SK-N-MC (cell line): ENCODE measurements around the gene SLC22A17.
A peak's percentile ranks its signal among the peaks of the same experiment; 100 is the strongest.

Experiments
- DNase-seq: peaks from one replicate; pipeline ENCODE4 v3.0.0-alpha.2; 2011; ENCODE audit warnings: low read depth, low spot score
- H3K27ac ChIP-seq: fragments of 200-600 bp; sonication (generic); 2 replicates; pipeline ENCODE4 v1.5.1; 2016; ENCODE audit warnings: mixed run types
- H3K36me3 ChIP-seq: fragments of 200-600 bp; sonication (generic); 2 replicates; pipeline ENCODE4 v1.6.1; 2017; ENCODE audit warnings: antibody characterized with exemption, low read length, mixed read lengths; ENCODE audit not compliant: insufficient read depth
- H3K4me3 ChIP-seq: fragments of 200-600 bp; sonication (generic); 2 replicates; pipeline ENCODE4 v1.5.1; 2016
- H3K9ac ChIP-seq: fragments of 200-600 bp; sonication (generic); 2 replicates; pipeline ENCODE4 v1.8.0; 2017; ENCODE audit warnings: mixed run types, mixed read lengths; ENCODE audit not compliant: insufficient read length
- H3K9me3 ChIP-seq: fragments of 200-600 bp; sonication (generic); 2 replicates; pipeline ENCODE4 v1.6.1; 2017; ENCODE audit warnings: low read depth, mild to moderate bottlenecking, antibody characterized with exemption, low read length, moderate library complexity, mixed read lengths
- EZH2 ChIP-seq: fragments of 200-600 bp; sonication (generic); IDR thresholded peaks from one replicate; pipeline ENCODE4 v1.6.1; 2017; ENCODE audit warnings: antibody characterized with exemption
- FOXP2 ChIP-seq: optimal IDR thresholded peaks from 2 replicates; pipeline ENCODE3; 2011; ENCODE audit warnings: mild to moderate bottlenecking, moderate library complexity; ENCODE audit not compliant: insufficient read depth; ENCODE audit errors: extremely low read length, control extremely low read depth
- POLR2AphosphoS5 ChIP-seq: IDR thresholded peaks from 2 replicates; pipeline ENCODE4 v1.6.1; 2012; ENCODE audit warnings: mild to moderate bottlenecking, low read depth, low read length, borderline replicate concordance

SLC22A17 gene

DNA sequence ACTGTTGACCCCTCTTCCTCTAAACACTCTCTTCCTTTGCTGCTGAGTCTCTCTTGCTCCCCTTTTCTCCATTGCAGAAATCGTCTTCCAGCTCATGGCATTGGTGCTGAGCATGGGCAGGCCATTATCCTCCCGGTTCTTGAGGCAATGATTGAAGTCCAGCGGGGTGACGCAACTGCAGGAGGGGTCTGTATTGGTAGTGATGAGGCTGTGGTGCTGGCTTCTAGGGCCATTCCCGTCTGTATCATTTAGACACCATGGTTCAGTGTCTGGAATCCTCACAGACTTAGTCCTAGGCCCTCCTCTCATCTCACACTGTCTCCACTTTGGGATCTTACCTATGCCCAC lies 720 bp upstream of the SLC22A17 start:
- Histone ChIP-seq H3K36me3 (peaks cover 4% of the 10 kb centered on the region; the same call in 1 of the 2 replicates), H3K27ac (no peak overlapping the region), H3K9ac (no peak overlapping the region), H3K4me3 (no peak overlapping the region), H3K9me3 (no peaks in the 10 kb centered on the region)
- no peak for DNase-seq
- TF ChIP-seq FOXP2: no peak
- no peak for TF ChIP-seq POLR2AphosphoS5
- TF ChIP-seq EZH2: no peak

DNA sequence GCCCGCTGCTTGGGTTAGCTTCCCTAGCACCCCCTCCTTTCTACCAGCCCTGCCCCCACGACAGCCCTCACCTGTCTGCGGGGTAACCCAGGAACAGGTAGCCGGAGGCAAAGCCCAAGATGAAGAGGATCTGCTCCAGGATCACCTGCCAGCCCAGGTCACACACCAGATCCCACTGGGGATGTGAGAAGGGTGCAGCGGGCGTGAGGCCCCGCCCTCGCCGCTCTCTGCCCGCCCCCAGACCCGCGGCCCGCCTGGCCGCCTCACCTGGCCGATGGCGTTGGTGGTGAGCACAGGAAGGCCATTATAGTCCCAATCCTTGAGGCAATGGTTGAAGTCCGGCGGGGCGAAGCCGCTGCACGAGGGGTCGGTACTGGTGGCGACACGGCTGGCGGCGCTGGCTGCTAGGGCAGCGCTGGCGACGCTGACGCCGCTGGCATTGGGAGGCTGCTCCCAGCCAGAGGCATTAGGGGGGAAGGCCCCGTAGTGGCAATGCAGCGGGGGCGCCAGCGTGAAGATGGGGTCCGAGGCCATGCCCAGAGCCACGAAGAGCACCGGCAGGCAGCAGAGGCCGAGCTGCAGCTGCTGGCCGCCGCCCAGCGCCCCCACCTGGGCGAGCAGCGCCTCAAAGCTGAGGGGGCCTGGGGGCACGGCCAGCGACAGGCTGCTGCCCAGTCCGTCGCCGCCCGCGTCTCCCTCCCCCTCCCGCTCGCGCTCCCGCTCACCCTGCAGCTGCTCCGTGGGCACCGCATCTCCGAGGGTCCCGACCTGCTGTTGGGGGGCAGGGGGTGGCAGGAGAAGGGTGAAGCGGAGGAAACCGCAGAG lies 794 bp downstream of the SLC22A17 start:
- H3K27ac ChIP-seq: no peak overlapping the region
- no peaks in the 10 kb centered on the region for H3K9me3 ChIP-seq
- no peak for DNase-seq
- no peaks in the 10 kb centered on the region; the same call in 1 of the 2 replicates for H3K36me3 ChIP-seq
- peak overlapping the region; percentile 56 for H3K9ac ChIP-seq
- TF ChIP-seq FOXP2 (no peak), POLR2AphosphoS5 (no peak), EZH2 (no peak)
- peak overlapping the region; percentile 85 for H3K4me3 ChIP-seq

DNA sequence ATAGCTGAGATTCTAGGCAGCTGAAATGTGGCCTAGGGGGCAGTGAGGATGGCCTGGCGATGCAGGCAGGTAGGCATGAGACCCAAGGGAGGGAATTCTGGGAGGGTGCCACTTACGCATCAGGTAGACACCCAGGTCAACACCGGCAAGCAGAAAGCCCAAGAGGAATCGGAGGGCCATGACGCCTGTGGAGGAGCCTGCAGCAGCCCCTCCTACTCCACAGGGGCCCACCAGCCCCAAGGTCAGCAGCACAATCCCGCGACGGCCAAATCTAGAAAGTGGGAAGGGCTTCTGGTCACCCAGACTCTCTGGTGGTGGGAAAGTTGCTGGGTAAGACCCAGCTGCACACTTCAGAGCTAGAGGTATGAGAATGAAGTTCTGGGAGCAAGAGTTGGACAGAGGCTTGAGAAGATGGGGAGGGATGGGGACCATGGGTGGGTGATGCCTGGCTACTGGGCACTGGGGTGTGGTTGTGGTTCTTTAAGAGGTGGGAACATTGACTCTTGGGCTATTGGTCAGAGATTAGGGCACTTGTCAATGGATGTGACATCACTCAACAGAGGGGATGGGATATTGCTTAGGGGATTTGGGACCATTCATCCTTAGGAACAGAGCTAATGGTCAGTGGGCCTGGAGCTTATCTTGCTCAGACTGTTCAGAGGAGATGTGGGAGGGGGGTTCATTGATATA lies 3.4 kb downstream of the SLC22A17 start:
- Histone ChIP-seq H3K4me3 (no peak overlapping the region), H3K9me3 (no peaks in the 10 kb centered on the region), H3K27ac (no peak overlapping the region), H3K36me3 (no peaks in the 10 kb centered on the region), H3K9ac (no peak overlapping the region)
- no peak for TF ChIP-seq POLR2AphosphoS5
- no peak for DNase-seq

DNA sequence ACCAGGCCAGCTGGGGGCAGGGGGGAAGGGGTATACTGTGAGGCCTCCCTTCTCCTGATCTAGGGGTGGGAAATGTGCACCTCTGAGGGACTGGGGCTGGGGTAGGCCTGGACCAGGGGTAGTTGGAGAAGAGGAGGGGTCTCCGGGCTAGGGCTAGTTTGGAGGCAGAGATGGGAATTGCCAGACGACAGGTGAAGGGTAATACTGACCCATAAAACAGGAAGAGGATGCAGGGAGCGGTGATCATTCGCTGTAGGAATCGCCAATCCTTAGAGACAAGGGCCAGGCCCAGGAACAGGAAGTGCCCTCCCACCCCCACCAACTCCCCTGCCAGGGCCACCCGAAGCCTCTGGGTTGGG lies 4.4 kb downstream of the SLC22A17 start:
- TF ChIP-seq POLR2AphosphoS5 (no peak), FOXP2 (no peak)
- Histone ChIP-seq H3K9me3 (no peaks in the 10 kb centered on the region), H3K27ac (no peak overlapping the region)

DNA sequence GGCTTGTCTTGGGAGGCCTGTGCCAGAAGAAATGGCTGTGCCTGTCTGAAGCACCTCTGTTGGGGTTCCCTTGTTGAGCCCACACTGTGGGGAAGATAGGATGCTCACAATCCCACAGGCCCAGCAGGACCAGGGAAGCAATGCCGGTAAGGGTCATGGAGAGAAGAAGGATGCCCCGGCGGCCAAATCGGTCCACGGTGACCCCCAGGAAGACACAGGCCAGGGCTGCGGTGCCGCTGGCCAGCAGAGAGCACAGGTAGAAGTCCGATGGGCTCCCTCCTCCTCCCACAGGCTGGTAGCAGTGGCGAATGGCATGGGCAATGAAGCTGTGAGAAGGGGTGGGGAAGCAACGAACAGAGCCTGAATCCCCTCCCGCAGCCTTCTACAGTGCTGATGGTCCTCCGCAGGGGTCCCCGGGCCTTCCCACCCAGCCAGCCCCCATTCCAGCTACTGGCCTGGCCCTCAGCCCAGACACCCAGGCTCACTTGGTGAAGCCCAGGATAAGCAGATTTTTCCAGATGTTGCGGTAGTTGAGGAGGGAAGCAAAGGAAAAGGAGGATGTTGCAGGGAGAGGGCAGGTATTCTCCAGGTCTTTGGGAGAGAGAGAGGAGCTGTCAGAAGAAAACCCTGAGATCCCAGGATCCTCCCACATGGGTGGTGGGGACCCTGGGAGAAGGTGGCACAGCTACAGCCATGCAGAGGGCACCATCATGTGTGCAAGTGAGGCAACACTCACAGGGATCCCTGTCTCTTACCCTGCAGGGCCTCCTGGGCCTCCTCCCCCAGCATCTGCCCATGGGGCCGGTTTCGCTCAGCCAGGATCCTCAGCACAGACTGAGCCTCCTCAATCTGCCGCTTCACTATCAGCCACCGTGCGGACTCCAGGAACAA lies 5.0 kb downstream of the SLC22A17 start:
- no peaks in the 10 kb centered on the region for H3K36me3 ChIP-seq
- no peak overlapping the region for H3K4me3 ChIP-seq
- H3K9me3 ChIP-seq: no peaks in the 10 kb centered on the region
- H3K9ac ChIP-seq: no peak overlapping the region
- no peak for DNase-seq
- H3K27ac ChIP-seq: no peak overlapping the region
- no peak for TF ChIP-seq EZH2
- no peak for TF ChIP-seq POLR2AphosphoS5
- no peak for TF ChIP-seq FOXP2

More for the DNA sequence above, 4.4 kb downstream of the SLC22A17 start:
- H3K9ac ChIP-seq: no peak overlapping the region
- no peaks in the 10 kb centered on the region for H3K36me3 ChIP-seq
- DNase-seq: no peak
- H3K4me3 ChIP-seq: no peak overlapping the region

DNA sequence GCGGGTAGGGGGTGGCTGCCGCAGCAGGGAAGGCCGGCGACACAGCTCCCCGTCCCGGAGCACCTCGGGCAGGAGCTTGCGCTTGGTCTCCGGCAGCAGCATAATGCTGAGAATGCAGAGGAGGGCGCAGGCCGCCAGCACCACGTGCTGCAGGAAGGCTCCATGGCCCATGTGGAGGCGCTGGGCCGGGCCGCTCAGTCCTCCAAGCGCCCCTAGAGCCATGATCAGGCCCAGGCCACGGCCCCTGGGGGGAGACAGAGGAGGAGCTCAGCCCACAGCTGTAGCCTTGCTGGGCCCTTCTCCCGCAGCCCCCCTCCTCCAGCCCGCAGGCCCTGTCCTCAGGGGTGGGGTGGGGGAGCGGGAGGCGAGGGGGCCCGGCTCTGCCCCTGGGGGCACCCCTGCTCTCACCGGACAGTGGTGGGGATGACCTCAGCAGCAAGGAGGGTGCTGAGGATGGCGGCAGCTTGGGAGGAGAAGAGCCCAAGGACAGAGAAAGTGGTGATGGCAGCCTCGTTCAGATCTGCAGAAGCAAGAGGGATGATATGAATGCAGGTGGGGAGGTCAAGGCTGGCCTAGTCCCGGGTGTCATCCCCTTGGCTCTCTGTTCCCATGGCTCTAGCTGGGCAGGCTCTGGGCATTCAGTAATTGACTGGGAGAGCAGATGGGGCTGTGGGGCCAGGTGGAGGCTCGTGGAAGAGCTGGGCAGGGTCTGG lies 5.8 kb downstream of the SLC22A17 start:
- DNase-seq: no peak
- no peaks in the 10 kb centered on the region for H3K36me3 ChIP-seq
- H3K4me3 ChIP-seq: no peak overlapping the region
- no peak overlapping the region for H3K27ac ChIP-seq
- no peak for TF ChIP-seq FOXP2
- no peak for TF ChIP-seq POLR2AphosphoS5
- TF ChIP-seq EZH2: no peak
- no peaks in the 10 kb centered on the region for H3K9me3 ChIP-seq
- no peak overlapping the region for H3K9ac ChIP-seq

DNA sequence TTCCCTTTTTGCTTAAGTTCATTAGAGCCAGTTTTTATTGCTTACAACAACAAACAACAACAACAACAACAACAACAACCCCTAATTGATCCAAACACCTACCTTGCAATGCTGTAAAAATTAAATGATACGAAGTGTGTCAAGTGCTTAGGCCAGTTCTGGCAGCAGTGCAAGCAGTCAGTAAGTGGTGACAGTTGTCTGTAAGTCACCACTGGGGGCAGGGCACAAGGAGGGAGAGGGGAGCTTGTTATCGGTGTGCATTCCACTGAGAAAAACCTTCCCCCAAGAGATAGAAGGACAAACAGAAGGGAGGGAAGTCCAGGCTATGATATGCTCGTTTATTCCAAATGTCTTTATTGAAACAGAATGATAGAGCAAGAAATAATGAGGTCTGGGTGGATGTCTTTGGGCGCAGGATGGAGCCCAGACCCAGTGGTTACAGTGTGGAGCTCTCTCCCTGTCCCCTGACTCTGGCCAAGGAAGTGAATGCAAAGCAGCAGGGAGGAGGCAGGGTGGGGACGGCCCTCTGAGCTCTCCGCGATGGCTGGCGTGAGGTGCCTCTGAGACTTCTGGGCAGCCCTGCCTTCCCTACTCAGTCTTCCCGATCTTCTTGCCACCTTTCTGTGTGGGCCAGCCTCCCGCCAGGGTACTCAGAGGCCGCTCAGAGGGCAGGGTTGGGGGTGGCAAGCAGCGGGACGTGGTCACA lies 6.5 kb downstream of the SLC22A17 start:
- Histone ChIP-seq H3K27ac (no peak overlapping the region), H3K9ac (no peak overlapping the region), H3K9me3 (no peaks in the 10 kb centered on the region), H3K36me3 (no peaks in the 10 kb centered on the region), H3K4me3 (no peak overlapping the region)
- DNase-seq: no peak
- TF ChIP-seq POLR2AphosphoS5 (no peak), EZH2 (no peak), FOXP2 (no peak)
